ENCODE data around the gene DUS3L. TPM values are rescaled to one million over a fixed set of nuclear protein-coding genes. Genes with fewer than 3 reads are reported as not detected.

Gene DUS3L
- total and polyA plus RNA-seq, 2 of the 8 experiments (the other 6 are each of a cell fraction or from before 2014, with no cell fraction given): 37.6 to 39.1 TPM

DNA sequence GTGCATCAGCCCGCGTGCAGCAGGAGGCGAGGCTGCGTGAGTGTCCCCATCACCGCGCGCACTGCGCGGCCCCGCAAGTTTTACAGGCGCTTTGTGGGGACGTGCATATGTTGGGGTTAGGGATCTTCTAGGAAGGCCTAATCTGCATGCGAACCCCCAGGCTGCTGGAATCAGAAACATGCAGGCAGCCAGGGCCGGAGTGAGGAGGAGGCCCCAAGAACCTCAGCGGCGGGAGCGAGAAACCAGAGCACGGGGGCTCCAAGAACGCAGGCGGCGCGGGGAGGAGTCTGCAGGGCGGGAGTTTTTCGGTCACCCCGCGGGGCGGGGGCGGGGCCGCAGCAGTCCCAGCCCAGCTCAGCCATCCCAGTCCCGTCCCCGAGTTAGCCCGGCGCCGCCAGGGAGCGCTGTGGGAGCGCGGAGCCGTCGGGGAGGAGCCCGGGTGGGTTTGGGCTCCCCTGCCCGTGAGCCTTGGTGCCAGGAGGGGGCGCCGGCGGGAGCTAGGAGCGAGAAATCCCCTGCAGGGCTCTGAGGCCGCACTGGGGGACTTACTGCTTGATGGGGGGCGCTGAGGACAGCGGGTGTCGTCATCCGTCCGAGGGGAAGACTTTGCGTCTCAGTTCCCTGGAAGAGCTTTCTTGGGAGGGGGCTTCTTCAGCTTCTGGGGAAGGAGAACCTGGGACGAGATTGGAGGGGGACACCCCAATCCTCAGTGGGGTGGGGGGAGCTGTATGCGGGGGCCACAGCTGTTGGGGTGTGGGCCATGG lies 13.0 kb upstream of the DUS3L start (continued):
- TF ChIP-seq FOSL1 (IDR thresholded peaks at IDR 0.05; ENCODE audit: insufficient read depth, low read depth, low read length) (no peak), CTBP2 (IDR thresholded peaks at IDR 0.05; ENCODE audit: borderline replicate concordance, insufficient read depth, insufficient read length, low read length) (peak; percentile 69), SIN3A (conservative IDR thresholded peaks at IDR 0.05 in 1 of 2, IDR thresholded peaks at IDR 0.05 in 1 of 2; ENCODE audit: low read depth in 1 of 2, low read length in 2 of 2) (no peak; a peak in 1 of 4 replicates), RAD21 (IDR thresholded peaks at IDR 0.05 in 1 of 2, conservative IDR thresholded peaks at IDR 0.05 in 1 of 2; ENCODE audit: low read depth in 2 of 2, low read length in 2 of 2) (peak; percentile 88 to 93), TAF7 (optimal IDR thresholded peaks at IDR 0.05; ENCODE audit: borderline replicate concordance, low read depth, low read length) (peak; percentile 74), POU5F1 (IDR thresholded peaks at IDR 0.05; ENCODE audit: low read depth, low read length) (no peak), POLR2A (IDR thresholded peaks at IDR 0.05; ENCODE audit: control extremely low read depth in 1 of 2, low read depth in 2 of 2, low read length in 2 of 2) (no peak)
- TF ChIP-seq, protein P1, sequence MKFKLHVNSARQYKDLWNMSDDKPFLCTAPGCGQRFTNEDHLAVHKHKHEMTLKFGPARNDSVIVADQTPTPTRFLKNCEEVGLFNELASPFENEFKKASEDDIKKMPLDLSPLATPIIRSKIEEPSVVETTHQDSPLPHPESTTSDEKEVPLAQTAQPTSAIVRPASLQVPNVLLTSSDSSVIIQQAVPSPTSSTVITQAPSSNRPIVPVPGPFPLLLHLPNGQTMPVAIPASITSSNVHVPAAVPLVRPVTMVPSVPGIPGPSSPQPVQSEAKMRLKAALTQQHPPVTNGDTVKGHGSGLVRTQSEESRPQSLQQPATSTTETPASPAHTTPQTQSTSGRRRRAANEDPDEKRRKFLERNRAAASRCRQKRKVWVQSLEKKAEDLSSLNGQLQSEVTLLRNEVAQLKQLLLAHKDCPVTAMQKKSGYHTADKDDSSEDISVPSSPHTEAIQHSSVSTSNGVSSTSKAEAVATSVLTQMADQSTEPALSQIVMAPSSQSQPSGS (IDR thresholded peaks at IDR 0.05; ENCODE audit: low read length): no peak; the same call in 1 of the 2 replicates
